Cerebellar cortex (tissue), 1 donor: ENCODE data around the gene CCDC50.

Experiments used
- DNase-seq: peaks from one replicate; pipeline ENCODE4 v3.0.0-alpha.2; 2015; ENCODE audit warnings: low spot score

CCDC50 gene

GRCh38 chr3:191328962-191329653 is at the start of gene CCDC50:
Gene CCDC50 (plus strand): TSS chr3:191329394. CDS start chr3:191329675, 281 bp downstream.
- peak; percentile 73 for DNase-seq

GRCh38 chr3:191280111-191280510 is 49.1 kb upstream of the CCDC50 start:
- no peak for DNase-seq

- DNase-seq: no peak
Observed at GRCh38 chr3:191280882-191281281, 48.3 kb upstream of the CCDC50 start.

GRCh38 chr3:191282251-191283185 is 46.7 kb upstream of the CCDC50 start:
- no peak for DNase-seq

GRCh38 chr3:191283400-191283799 is 45.8 kb upstream of the CCDC50 start:
- no peak for DNase-seq

- no peak for DNase-seq
Observed at GRCh38 chr3:191290311-191291025, 38.7 kb upstream of the CCDC50 start.

GRCh38 chr3:191292243-191293015 is 36.8 kb upstream of the CCDC50 start:
- no peak for DNase-seq

- DNase-seq: no peak
Observed at GRCh38 chr3:191294291-191294690, 34.9 kb upstream of the CCDC50 start.

GRCh38 chr3:191296041-191296541 is 33.1 kb upstream of the CCDC50 start:
- DNase-seq: no peak

- no peak for DNase-seq
Observed at GRCh38 chr3:191298846-191299245, 30.3 kb upstream of the CCDC50 start.

- no peak for DNase-seq
Observed at GRCh38 chr3:191300422-191300821, 28.8 kb upstream of the CCDC50 start.

GRCh38 chr3:191301017-191301416 is 28.2 kb upstream of the CCDC50 start:
- no peak for DNase-seq

GRCh38 chr3:191301782-191302411 is 27.3 kb upstream of the CCDC50 start:
- no peak for DNase-seq

GRCh38 chr3:191302451-191302850 is 26.7 kb upstream of the CCDC50 start:
- DNase-seq: no peak

GRCh38 chr3:191303596-191303995 is 25.6 kb upstream of the CCDC50 start:
- DNase-seq: no peak

- no peak for DNase-seq
Observed at GRCh38 chr3:191306428-191306827, 22.8 kb upstream of the CCDC50 start.

GRCh38 chr3:191307341-191307740 is 21.9 kb upstream of the CCDC50 start:
- no peak for DNase-seq

- DNase-seq: no peak
Observed at GRCh38 chr3:191313296-191313695, 15.9 kb upstream of the CCDC50 start.

- no peak for DNase-seq
Observed at GRCh38 chr3:191314109-191314728, 15.0 kb upstream of the CCDC50 start.

GRCh38 chr3:191316876-191317603 is 12.2 kb upstream of the CCDC50 start:
- DNase-seq: no peak
